ENCODE measurements around the gene ARHGEF12.

DNA sequence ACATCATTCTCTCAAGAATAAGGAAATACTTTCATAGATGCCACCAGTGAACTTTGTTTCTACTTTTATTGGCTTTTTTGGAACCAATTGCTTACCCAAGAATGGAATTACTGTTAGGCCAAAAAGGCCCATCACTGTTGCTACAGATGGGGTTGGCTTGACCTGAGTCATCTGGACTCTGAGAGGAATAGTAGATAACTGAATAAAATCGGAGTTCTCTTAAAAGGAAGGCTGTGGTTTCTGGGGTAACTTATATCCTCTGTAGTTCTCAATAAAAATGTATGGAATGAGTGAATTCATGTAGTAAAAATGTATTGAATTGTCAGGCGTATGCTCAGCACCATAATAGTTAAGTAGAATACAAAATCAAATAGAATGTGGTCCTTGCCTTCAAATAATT lies 56.6 kb downstream of the ARHGEF12 start:
- no peak for TF ChIP-seq CTCF (conservative IDR thresholded peaks at IDR 0.05; ENCODE audit: low read depth in 2 of 2)
- no peak for TF ChIP-seq REST (IDR thresholded peaks at IDR 0.05; ENCODE audit: unreplicated experiment)
- TF ChIP-seq JUNB (IDR thresholded peaks at IDR 0.05; ENCODE audit: unreplicated experiment), result no peak
- no peak for TF ChIP-seq POLR2AphosphoS5 (IDR thresholded peaks at IDR 0.05; ENCODE audit: low read depth)
- TF ChIP-seq EZH2 (IDR thresholded peaks at IDR 0.05; ENCODE audit: low read depth, unreplicated experiment), result no peak
- no peak for TF ChIP-seq NANOG (IDR thresholded peaks at IDR 0.05; ENCODE audit: borderline replicate concordance)
- no peak for TF ChIP-seq EZH2phosphoT487 (IDR thresholded peaks at IDR 0.05; ENCODE audit: unreplicated experiment)
- no peak for TF ChIP-seq ETS1 (IDR thresholded peaks at IDR 0.05)
- TF ChIP-seq ZNF331 (CRISPR knock-in tag; IDR thresholded peaks at IDR 0.05; ENCODE audit: low read depth), result no peak
